WERI-Rb-1 (cell line): Measurements from ENCODE around the gene CCNT1.

Experiments used
- DNase-seq: peaks from one replicate; pipeline ENCODE4 v3.0.0-alpha.2; 2020
- H3K27ac ChIP-seq: fragments of 250-450 bp; sonication (Bioruptor Pico); 2 replicates; pipeline ENCODE4 v1.5.1; 2020; ENCODE audit warnings: mild to moderate bottlenecking, moderate library complexity
- H3K27me3 ChIP-seq: fragments of 250-450 bp; sonication (Bioruptor Pico); 2 replicates; pipeline ENCODE4 v1.5.1; 2021; ENCODE audit warnings: mild to moderate bottlenecking, low read depth, moderate library complexity; ENCODE audit not compliant: insufficient read depth, severe bottlenecking
- H3K36me3 ChIP-seq: fragments of 250-450 bp; sonication (Bioruptor Pico); 2 replicates; pipeline ENCODE4 v1.5.1; 2020; ENCODE audit warnings: mild to moderate bottlenecking, moderate library complexity
- H3K4me3 ChIP-seq: 2 replicates; pipeline ENCODE4 v1.5.1; 2011; ENCODE audit warnings: low read depth, mild to moderate bottlenecking, control low read depth, low read length
- H3K9me3 ChIP-seq: fragments of 250-450 bp; sonication (Bioruptor Pico); 2 replicates; pipeline ENCODE4 v1.5.1; 2021; ENCODE audit warnings: mild to moderate bottlenecking, moderate library complexity; ENCODE audit not compliant: severe bottlenecking
- TF ChIP-seq, protein P1 (sequence below): IDR thresholded peaks from 2 replicates; pipeline ENCODE4 v1.5.1; 2011; ENCODE audit warnings: low read depth, mild to moderate bottlenecking, control low read depth, inconsistent platforms, low read length

The CCNT1 gene

DNA sequence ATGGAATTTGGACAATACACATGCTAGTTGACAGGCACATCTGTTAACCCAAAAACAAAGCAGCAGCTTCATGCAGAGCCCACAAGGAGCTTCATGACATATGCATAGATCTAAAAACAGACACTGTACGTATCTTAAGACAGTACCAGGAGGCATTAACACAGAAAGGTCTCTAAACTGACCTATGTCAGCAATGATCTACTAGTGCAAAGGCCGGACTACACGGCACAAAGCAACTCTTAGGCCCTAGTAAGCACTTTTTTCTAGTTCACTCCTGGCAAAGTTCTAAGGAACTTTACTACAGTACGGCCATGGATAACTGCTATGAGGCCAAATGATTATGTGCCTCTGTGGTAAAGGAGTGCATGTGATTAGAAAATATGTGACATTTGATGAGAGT, 26.1 kb downstream of the CCNT1 start:
- TF ChIP-seq, protein P1, sequence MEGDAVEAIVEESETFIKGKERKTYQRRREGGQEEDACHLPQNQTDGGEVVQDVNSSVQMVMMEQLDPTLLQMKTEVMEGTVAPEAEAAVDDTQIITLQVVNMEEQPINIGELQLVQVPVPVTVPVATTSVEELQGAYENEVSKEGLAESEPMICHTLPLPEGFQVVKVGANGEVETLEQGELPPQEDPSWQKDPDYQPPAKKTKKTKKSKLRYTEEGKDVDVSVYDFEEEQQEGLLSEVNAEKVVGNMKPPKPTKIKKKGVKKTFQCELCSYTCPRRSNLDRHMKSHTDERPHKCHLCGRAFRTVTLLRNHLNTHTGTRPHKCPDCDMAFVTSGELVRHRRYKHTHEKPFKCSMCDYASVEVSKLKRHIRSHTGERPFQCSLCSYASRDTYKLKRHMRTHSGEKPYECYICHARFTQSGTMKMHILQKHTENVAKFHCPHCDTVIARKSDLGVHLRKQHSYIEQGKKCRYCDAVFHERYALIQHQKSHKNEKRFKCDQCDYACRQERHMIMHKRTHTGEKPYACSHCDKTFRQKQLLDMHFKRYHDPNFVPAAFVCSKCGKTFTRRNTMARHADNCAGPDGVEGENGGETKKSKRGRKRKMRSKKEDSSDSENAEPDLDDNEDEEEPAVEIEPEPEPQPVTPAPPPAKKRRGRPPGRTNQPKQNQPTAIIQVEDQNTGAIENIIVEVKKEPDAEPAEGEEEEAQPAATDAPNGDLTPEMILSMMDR, result no peak
- Histone ChIP-seq H3K36me3 (peaks cover 52% of the 10 kb centered on the region), H3K27me3 (no peaks in the 10 kb centered on the region), H3K9me3 (no peaks in the 10 kb centered on the region), H3K4me3 (no peak overlapping the region), H3K27ac (no peak overlapping the region)
- no peak for DNase-seq

DNA sequence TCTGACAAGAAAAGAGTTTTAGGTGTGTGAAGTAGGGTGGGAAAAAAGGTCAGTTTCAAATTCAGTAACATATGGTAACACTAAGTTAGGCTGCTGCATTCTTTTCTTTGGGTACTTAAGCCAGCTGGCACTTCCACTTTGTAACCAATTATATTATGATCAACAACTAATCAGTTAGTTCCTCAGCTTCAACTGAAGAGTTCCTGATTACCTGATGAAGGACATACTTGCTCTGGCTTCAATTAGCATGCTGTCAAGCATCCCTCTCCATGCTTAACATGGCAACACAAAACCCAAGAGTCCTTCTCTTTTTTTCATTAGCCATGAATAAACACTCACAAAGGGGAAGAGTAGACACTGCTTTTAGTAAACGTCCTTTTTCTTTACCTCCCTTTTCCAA, 27.7 kb downstream of the CCNT1 start:
- Histone ChIP-seq H3K4me3 (no peak overlapping the region), H3K27me3 (no peaks in the 10 kb centered on the region), H3K36me3 (peaks cover 36% of the 10 kb centered on the region), H3K27ac (no peak overlapping the region), H3K9me3 (no peaks in the 10 kb centered on the region)
- TF ChIP-seq, protein P1, result no peak
- no peak for DNase-seq

DNA sequence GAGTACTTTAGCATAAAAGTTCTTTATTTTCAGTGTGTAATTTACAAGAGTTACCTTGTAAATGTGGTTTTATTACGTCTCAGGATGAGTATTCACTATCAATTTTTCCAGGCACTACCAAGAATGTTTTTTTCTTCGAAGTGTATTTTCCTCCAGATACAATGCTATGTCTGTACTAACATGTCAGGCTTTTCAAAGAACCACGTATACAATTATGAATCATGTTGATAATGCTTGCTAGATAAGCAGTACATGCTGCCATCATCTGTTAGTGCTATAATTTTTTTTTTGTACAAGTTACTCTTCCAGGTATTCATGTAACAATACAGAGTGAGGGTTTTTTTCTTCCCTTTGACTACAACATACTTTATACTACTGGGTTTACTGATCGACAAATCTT, 28.9 kb downstream of the CCNT1 start:
- H3K27ac ChIP-seq, result no peak overlapping the region

DNA sequence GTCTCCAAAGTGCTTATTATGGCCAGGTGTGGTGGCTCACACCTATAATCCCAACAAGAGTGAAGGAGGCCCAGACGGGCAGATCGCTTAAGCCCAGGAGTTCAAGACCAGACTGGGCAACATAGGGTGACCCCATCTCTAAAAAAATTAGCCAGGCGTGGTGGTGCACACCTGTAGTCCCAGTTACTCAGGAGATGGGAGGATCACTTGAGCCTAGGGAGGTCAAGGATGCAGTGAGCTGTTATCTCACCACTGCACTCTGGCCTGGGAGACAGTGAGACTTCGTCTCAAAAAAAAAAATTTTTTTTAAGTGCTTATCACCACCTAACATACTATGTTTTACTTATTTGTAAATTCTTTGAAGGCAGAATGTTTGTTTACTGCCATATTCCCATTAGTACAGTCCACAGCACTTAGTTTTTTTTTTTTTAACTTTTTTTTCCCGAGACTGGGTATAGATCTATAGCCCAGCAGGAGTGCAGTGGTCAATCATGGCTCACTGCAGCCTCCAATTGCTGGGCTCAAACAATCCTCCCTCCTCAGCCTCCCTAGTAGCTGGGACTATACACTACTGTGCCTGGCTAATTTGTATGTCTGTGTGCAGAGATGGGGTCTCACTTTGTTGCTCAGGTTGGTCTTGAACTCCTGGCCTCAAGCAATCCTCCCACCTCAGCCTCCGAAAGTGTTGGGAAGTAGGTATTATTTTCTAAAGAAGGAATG, 29.7 kb downstream of the CCNT1 start:
- Histone ChIP-seq H3K4me3 (no peak overlapping the region), H3K36me3 (peaks cover 19% of the 10 kb centered on the region), H3K9me3 (no peaks in the 10 kb centered on the region), H3K27me3 (no peaks in the 10 kb centered on the region), H3K27ac (no peak overlapping the region)
- TF ChIP-seq, protein P1, result no peak
- no peak for DNase-seq

More for the DNA sequence above, 28.9 kb downstream of the CCNT1 start:
- no peak for DNase-seq
- Histone ChIP-seq H3K4me3 (no peak overlapping the region), H3K9me3 (no peaks in the 10 kb centered on the region), H3K36me3 (peaks cover 23% of the 10 kb centered on the region), H3K27me3 (no peaks in the 10 kb centered on the region)
- TF ChIP-seq, protein P1, result no peak

DNA sequence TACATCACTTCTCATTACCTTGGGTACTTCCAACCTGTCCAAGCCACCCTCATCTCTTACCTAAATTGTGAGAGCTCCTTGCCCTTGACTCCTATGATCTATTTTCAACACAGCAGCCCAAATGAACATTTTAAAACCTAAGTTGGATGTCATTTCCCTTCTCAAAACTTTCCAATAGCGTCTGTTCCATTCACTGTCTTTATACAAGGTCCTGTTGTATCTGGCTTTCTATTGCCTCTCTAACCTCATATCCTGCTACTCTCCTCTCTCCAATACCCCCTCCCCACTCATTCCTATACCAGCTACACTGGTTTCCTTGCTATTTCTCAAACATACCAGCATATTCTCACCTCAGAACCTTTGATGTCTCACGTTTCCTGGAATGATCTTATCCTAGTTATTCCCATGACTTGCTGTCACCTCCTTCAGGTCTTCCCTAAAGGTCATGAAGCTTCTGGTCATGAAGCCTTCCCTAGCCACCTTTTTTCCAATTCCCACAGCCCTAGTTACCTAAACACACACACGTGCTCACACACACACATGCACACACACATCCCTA, 30.4 kb downstream of the CCNT1 start:
- H3K27me3 ChIP-seq, result no peaks in the 10 kb centered on the region

More for the DNA sequence above, 30.4 kb downstream of the CCNT1 start:
- H3K36me3 ChIP-seq, result peaks cover 19% of the 10 kb centered on the region
- H3K9me3 ChIP-seq, result no peaks in the 10 kb centered on the region
- H3K27ac ChIP-seq, result no peak overlapping the region
- DNase-seq, result no peak
- TF ChIP-seq, protein P1, result no peak
- H3K4me3 ChIP-seq, result no peak overlapping the region
